Hepatocyte (in vitro differentiated cells): ENCODE data around the gene HID1. TPM values are rescaled to one million over a fixed set of nuclear protein-coding genes. Genes with fewer than 3 reads are reported as not detected.

Source experiments
- DNase-seq: peaks from one replicate; pipeline ENCODE4 v3.0.0-alpha.2; 2016; ENCODE audit warnings: low spot score
- H2AFZ ChIP-seq: fragments of 200-600 bp; sonication (generic); 2 replicates; pipeline ENCODE4 v1.6.0; 2016; ENCODE audit warnings: antibody characterized with exemption, mild to moderate bottlenecking
- H3K27ac ChIP-seq: fragments of 200-600 bp; sonication (generic); 2 replicates; pipeline ENCODE4 v1.5.1; 2016; ENCODE audit warnings: mild to moderate bottlenecking
- H3K27me3 ChIP-seq: fragments of 200-600 bp; sonication (generic); 2 replicates; pipeline ENCODE4 v1.6.1; 2016
- H3K36me3 ChIP-seq: fragments of 200-600 bp; sonication (generic); replicated peaks from 2 replicates; pipeline ENCODE4 v1.5.1; 2016; ENCODE audit warnings: low read depth; ENCODE audit not compliant: insufficient read depth
- H3K4me1 ChIP-seq: fragments of 200-600 bp; sonication (generic); 2 replicates; pipeline ENCODE4 v1.5.1; 2016; ENCODE audit warnings: mild to moderate bottlenecking, moderate library complexity; ENCODE audit not compliant: insufficient read depth
- H3K4me2 ChIP-seq: fragments of 200-600 bp; sonication (generic); 2 replicates; pipeline ENCODE4 v1.6.0; 2016
- H3K4me3 ChIP-seq: fragments of 200-600 bp; sonication (generic); 2 replicates; pipeline ENCODE4 v1.5.1; 2016; ENCODE audit warnings: mild to moderate bottlenecking
- H3K79me2 ChIP-seq: fragments of 200-600 bp; sonication (generic); 2 replicates; pipeline ENCODE4 v1.6.0; 2017; ENCODE audit warnings: mild to moderate bottlenecking
- H3K9me2 ChIP-seq: fragments of 200-600 bp; sonication (generic); replicated peaks from 2 replicates; pipeline ENCODE4 v1.6.0; 2017; ENCODE audit warnings: mild to moderate bottlenecking; ENCODE audit not compliant: insufficient read depth
- H3K9me3 ChIP-seq: fragments of 200-600 bp; sonication (generic); 2 replicates; pipeline ENCODE4 v1.5.1; 2016; ENCODE audit warnings: low read depth, mild to moderate bottlenecking
- H4K20me1 ChIP-seq: fragments of 200-600 bp; sonication (generic); 2 replicates; pipeline ENCODE4 v1.6.0; 2016; ENCODE audit warnings: mild to moderate bottlenecking; ENCODE audit not compliant: insufficient read depth, poor library complexity, severe bottlenecking
- CTCF ChIP-seq: fragments of 200-600 bp; sonication (generic); IDR thresholded peaks from 2 replicates; pipeline ENCODE4 v1.5.1; 2016; ENCODE audit warnings: antibody characterized with exemption, mild to moderate bottlenecking; ENCODE audit not compliant: poor library complexity
- EZH2 ChIP-seq: fragments of 200-600 bp; sonication (generic); IDR thresholded peaks from 2 replicates; pipeline ENCODE4 v1.6.1; 2016; ENCODE audit warnings: antibody characterized with exemption, mild to moderate bottlenecking, borderline replicate concordance
- EZH2phosphoT487 ChIP-seq: fragments of 200-600 bp; sonication (generic); IDR thresholded peaks from one replicate; pipeline ENCODE4 v1.6.1; 2018; ENCODE audit warnings: antibody characterized with exemption, mild to moderate bottlenecking, low read depth, moderate library complexity; ENCODE audit not compliant: unreplicated experiment, severe bottlenecking
- WGBS: methylation state at CpG from one replicate; pipeline ENCODE4 v1.1.6; 2016; ENCODE audit warnings: low lambda C conversion rate; ENCODE audit errors: missing lambda C conversion rate; 5-methylcytosine and 5-hydroxymethylcytosine counted together
- polyA plus RNA-seq: library from polyadenylated mRNA; unstranded; fragments of >200 nt; fragmentation: Nextera tagmentation; extraction: Ambion mirVana; gene quantifications from 2 replicates; pipeline ENCODE4 v1.2.1, GENCODE V29; 2016
- total RNA-seq: library from RNA; depleted of rRNA; stranded (reverse); fragments of >200 nt; gene quantifications from 2 replicates; pipeline ENCODE4 v1.2.3, GENCODE V29; 2014

The HID1 gene
- total and polyA plus RNA-seq, 2 experiments from 2014 or later = 15.3 to 43.4 TPM

GRCh38 chr17:74901353-74902135 lies 71.0 kb downstream of the HID1 start:
- H3K27ac ChIP-seq = no peak overlapping the region
- no peak overlapping the region for H3K4me2 ChIP-seq
- H2AFZ ChIP-seq = no peak overlapping the region
- no peaks in the 10 kb centered on the region for H3K9me3 ChIP-seq
- H4K20me1 ChIP-seq = no peaks in the 10 kb centered on the region
- 88% methylated on average over 14 of the region's 14 CpGs for WGBS
- DNase-seq = no peak
- TF ChIP-seq CTCF = no peak
- TF ChIP-seq EZH2phosphoT487 = no peak
- no peak for TF ChIP-seq EZH2
- H3K36me3 ChIP-seq = no peaks in the 10 kb centered on the region
- H3K79me2 ChIP-seq = no peaks in the 10 kb centered on the region
- H3K9me2 ChIP-seq = no peaks in the 10 kb centered on the region
- no peak overlapping the region for H3K4me3 ChIP-seq
- no peaks in the 10 kb centered on the region for H3K4me1 ChIP-seq
- H3K27me3 ChIP-seq = peaks cover 10% of the 10 kb centered on the region

Other genes with a start within 250 kb of the HID1 start
- gene RAB37, start 235.5 kb downstream of the HID1 start, total RNA-seq = 5.9 and 6.1 TPM in 2 replicates
- 7.0 and 11.8 TPM in 2 replicates for gene RAB37, start 235.5 kb downstream of the HID1 start, polyA plus RNA-seq
- gene NHERF1, start 224.1 kb downstream of the HID1 start, total RNA-seq = 263 and 269 TPM in 2 replicates
- gene NHERF1, start 224.1 kb downstream of the HID1 start, polyA plus RNA-seq = 712 and 763 TPM in 2 replicates
- gene NAT9, start 196.4 kb downstream of the HID1 start, total RNA-seq = 28.6 and 29.2 TPM in 2 replicates
- gene NAT9, start 196.4 kb downstream of the HID1 start, polyA plus RNA-seq = 34.8 and 62.9 TPM in 2 replicates
- gene GRIN2C, start 112.9 kb downstream of the HID1 start, total RNA-seq = not detected in 2 replicates
- 0.13 and 0.27 TPM in 2 replicates for gene GRIN2C, start 112.9 kb downstream of the HID1 start, polyA plus RNA-seq
- 9.3 and 12.2 TPM in 2 replicates for gene FDXR, start 99.8 kb downstream of the HID1 start, total RNA-seq
- gene FDXR, start 99.8 kb downstream of the HID1 start, polyA plus RNA-seq = 14.2 and 17.8 TPM in 2 replicates
- gene FADS6, start 79.1 kb downstream of the HID1 start, total RNA-seq = 4.0 and 4.2 TPM in 2 replicates
- 1.4 and 4.3 TPM in 2 replicates for gene FADS6, start 79.1 kb downstream of the HID1 start, polyA plus RNA-seq
- 0.48 and 1.6 TPM in 2 replicates for gene USH1G, start 49.5 kb downstream of the HID1 start, total RNA-seq
- 0.46 and 0.65 TPM in 2 replicates for gene USH1G, start 49.5 kb downstream of the HID1 start, polyA plus RNA-seq
- gene OTOP2, start 48.5 kb downstream of the HID1 start, total RNA-seq = 0.16 and 1.1 TPM in 2 replicates
- 0.19 TPM in 1 of 2 replicates, not detected in the other for gene OTOP2, start 48.5 kb downstream of the HID1 start, polyA plus RNA-seq
- 0.43 and 0.60 TPM in 2 replicates for gene OTOP3, start 36.9 kb downstream of the HID1 start, total RNA-seq
- gene OTOP3, start 36.9 kb downstream of the HID1 start, polyA plus RNA-seq = not detected in 2 replicates
- gene CDR2L, start 14.9 kb upstream of the HID1 start, total RNA-seq = 12.8 and 16.4 TPM in 2 replicates
- 14.6 and 17.0 TPM in 2 replicates for gene CDR2L, start 14.9 kb upstream of the HID1 start, polyA plus RNA-seq
- 39.3 and 49.5 TPM in 2 replicates for gene MRPL58, start 39.9 kb upstream of the HID1 start, total RNA-seq
- gene MRPL58, start 39.9 kb upstream of the HID1 start, polyA plus RNA-seq = 29.8 and 39.3 TPM in 2 replicates
- gene ATP5PD, start 74.2 kb upstream of the HID1 start, total RNA-seq = 246 and 296 TPM in 2 replicates
- gene ATP5PD, start 74.2 kb upstream of the HID1 start, polyA plus RNA-seq = 307 and 332 TPM in 2 replicates
- 17.5 and 19.1 TPM in 2 replicates for gene KCTD2, start 74.5 kb upstream of the HID1 start, total RNA-seq
- gene KCTD2, start 74.5 kb upstream of the HID1 start, polyA plus RNA-seq = 10.1 and 12.7 TPM in 2 replicates
- gene SLC16A5, start 115.2 kb upstream of the HID1 start, total RNA-seq = 11.9 and 12.7 TPM in 2 replicates
- gene SLC16A5, start 115.2 kb upstream of the HID1 start, polyA plus RNA-seq = 12.8 and 15.8 TPM in 2 replicates
- 2.6 and 3.5 TPM in 2 replicates for gene ARMC7, start 137.2 kb upstream of the HID1 start, total RNA-seq
- gene ARMC7, start 137.2 kb upstream of the HID1 start, polyA plus RNA-seq = 4.0 and 4.5 TPM in 2 replicates
- 46.3 and 66.8 TPM in 2 replicates for gene NT5C, start 159.0 kb upstream of the HID1 start, total RNA-seq
- 73.3 and 82.2 TPM in 2 replicates for gene NT5C, start 159.0 kb upstream of the HID1 start, polyA plus RNA-seq
- 103 and 107 TPM in 2 replicates for gene JPT1, start 181.8 kb upstream of the HID1 start, total RNA-seq
- 172 and 181 TPM in 2 replicates for gene JPT1, start 181.8 kb upstream of the HID1 start, polyA plus RNA-seq
- 112 and 115 TPM in 2 replicates for gene SUMO2, start 210.2 kb upstream of the HID1 start, total RNA-seq
- gene SUMO2, start 210.2 kb upstream of the HID1 start, polyA plus RNA-seq = 424 and 434 TPM in 2 replicates
- gene NUP85, start 232.9 kb upstream of the HID1 start, total RNA-seq = 28.6 and 33.6 TPM in 2 replicates
- 38.8 and 45.5 TPM in 2 replicates for gene NUP85, start 232.9 kb upstream of the HID1 start, polyA plus RNA-seq